NCI-H2107 treated with DMSO at 0.1 percent for 48 hours (cell line): Measurements from ENCODE around the gene ICE2.
A peak's percentile ranks its signal among the peaks of the same experiment; 100 is the strongest.

Source experiments
- DNase-seq: peaks from one replicate; lab custom pipeline; 2025; ENCODE audit not compliant: unreplicated experiment; lab: John Stamatoyannopoulos, UW

The ICE2 gene, protein sequence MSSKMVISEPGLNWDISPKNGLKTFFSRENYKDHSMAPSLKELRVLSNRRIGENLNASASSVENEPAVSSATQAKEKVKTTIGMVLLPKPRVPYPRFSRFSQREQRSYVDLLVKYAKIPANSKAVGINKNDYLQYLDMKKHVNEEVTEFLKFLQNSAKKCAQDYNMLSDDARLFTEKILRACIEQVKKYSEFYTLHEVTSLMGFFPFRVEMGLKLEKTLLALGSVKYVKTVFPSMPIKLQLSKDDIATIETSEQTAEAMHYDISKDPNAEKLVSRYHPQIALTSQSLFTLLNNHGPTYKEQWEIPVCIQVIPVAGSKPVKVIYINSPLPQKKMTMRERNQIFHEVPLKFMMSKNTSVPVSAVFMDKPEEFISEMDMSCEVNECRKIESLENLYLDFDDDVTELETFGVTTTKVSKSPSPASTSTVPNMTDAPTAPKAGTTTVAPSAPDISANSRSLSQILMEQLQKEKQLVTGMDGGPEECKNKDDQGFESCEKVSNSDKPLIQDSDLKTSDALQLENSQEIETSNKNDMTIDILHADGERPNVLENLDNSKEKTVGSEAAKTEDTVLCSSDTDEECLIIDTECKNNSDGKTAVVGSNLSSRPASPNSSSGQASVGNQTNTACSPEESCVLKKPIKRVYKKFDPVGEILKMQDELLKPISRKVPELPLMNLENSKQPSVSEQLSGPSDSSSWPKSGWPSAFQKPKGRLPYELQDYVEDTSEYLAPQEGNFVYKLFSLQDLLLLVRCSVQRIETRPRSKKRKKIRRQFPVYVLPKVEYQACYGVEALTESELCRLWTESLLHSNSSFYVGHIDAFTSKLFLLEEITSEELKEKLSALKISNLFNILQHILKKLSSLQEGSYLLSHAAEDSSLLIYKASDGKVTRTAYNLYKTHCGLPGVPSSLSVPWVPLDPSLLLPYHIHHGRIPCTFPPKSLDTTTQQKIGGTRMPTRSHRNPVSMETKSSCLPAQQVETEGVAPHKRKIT

GRCh38 chr15:60478566-60479360 is at the start of gene ICE2:
TSS of gene ICE2 (minus strand) at chr15:60479142. CDS start at chr15:60477977, 1,165 bp downstream.
- peak; percentile 85 for DNase-seq

GRCh38 chr15:60528530-60528929 is 49.6 kb upstream of the ICE2 start:
- no peak for DNase-seq

DNA sequence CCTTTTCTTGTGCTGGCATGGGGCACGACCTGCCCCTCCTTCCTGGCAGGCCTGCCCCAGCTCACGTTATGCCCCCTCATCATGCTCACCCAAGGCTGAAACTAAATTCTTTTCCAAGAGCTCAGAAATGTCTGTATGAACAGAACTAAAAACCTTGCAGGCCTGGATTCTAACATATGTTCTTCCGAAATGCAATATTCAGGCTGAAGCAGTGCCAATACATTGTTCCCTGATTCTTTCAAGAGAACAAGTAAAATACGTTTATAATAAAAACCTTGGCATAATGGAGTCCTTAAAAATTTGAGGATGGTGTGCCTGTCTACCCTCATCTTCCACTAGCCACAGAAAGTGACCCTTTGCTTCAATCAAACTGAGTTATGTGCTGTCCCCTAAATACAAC is 48.5 kb upstream of the ICE2 start:
- DNase-seq = no peak

DNA sequence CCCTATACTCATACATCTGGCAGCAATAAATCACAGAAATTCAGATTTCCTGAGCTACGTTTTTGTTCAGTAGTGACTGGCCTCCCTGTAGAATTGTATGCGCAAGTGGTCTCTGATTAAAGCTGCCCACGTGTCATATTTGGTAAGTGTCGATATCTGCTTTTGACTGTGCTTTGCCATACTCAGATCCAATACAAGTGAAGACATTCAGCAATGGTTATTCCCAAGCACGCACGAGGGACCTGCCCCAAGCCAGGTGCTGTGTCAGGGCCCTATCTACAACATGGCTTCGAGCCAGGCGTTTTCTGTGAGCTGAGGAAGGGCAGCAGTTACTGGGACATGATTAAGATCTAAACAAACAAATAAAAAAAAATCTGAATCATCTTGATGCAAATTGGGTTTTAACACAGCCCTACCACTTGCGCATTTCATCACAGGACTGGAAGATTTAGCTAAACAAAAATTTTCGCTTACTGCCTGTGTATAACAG is 47.2 kb upstream of the ICE2 start:
- peak; percentile 9 for DNase-seq

- DNase-seq = no peak
Measured at GRCh38 chr15:60525341-60526039, 46.5 kb upstream of the ICE2 start.

- DNase-seq = no peak
Measured at GRCh38 chr15:60523056-60523455, 44.1 kb upstream of the ICE2 start.

GRCh38 chr15:60520825-60521368 is 42.0 kb upstream of the ICE2 start:
- DNase-seq = peak; percentile 25

DNA sequence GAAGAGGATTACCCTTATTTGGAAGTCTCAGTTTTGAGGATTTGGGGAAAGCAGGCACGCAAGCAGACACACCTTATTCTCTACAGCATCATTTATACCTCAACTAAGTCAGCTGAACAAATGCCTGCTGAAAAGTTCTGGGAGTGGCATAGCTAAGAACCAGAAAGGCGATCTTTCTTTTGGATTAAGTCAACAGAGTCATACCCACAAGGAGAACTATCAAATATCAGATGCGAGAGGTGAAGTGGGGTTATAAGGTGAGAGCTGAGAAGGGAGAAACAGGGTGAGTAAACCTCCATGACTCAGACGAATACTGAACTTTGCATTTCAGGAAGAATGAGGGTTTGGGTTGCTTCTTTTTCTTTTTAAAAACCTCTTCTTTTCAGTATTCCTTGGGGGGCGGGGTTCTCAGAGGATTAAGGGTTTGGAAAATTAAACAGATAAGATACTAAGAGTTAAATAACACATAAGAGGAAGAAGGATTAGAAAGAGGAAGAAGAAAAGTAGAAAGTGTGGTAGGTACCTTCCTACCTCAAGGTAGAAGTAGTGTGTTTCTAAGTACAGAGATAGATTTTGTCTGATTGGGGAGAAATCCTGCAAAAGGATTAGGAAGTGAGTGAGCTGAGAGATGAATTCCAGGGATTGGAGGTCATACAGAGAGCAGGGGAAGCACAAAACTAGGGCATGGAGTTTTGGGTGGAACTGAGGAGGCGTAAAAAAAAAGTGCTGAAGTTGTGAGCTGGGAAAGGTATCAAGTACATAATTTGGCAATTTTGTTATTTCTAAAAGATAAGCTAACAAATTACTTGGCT is 41.3 kb upstream of the ICE2 start:
- DNase-seq = peak; percentile 58

GRCh38 chr15:60519218-60519617 is 40.3 kb upstream of the ICE2 start:
- DNase-seq = no peak

GRCh38 chr15:60518511-60518910 is 39.6 kb upstream of the ICE2 start:
- no peak for DNase-seq

DNA sequence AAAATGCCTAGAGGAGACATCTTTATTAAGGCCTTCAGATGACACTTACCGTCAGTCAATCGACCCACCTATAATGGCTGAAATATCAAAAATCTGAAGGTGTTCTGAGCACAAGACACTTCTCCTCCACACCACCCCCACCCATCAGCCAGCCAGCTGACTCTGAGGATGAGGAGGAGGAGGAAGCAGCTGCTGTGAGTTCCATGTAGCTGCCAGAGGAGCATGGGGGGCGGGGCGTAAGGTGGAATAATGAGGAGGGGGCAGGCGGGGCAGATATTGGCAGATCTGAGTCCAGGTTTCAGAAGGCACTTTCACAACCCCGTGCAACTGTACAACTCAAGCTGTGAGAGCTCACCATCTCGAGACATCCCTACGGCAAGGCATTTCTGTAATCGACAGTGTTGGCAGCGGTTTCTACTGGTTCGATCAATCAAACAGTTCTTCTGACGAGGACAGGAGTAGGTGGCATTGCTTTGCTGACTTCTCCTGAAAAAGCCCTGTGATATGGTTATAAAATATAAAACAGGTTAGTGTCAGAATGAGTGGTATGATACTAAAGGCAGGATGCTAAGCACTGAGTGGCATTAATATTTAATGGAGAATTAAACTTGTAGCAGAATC is 35.4 kb upstream of the ICE2 start:
- no peak for DNase-seq

DNA sequence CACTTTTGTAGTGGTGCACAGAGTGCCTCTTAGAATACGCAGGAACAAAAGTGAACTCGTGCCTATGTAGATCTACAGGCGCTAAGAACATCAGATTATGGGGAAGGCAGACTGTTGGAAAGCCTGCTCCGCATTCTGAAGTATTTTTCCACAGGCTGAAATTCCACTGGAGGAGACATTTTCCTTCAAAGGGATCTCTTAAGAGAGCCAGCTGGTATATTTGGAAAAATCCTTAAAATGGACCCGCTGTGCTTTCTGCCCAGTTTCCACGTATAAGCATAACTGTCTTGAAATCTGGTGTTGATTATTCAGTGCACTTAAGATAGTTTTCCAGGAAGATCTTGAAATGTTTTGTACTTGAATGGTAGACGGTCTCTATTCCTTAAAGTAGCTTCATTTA is 34.7 kb upstream of the ICE2 start:
- DNase-seq = no peak

DNA sequence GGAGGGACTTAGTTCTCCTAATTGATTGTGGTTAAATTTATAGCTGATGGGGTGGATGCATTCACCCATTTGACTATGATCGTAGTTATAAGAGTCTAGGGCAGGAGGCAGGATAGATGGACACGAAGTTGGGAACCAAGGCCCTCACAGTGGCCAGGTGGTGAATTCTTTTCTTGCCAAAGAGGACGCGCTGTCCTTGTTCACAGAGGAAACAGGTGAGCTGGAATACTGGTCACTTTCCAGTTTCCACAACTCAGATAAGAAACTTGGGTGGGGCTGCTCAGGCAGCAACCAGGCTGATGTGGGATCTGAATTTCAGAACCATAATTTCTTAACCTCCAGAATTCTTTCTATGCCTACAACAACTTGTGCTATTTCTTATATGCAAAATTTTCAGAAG is 34.0 kb upstream of the ICE2 start:
- no peak for DNase-seq

DNA sequence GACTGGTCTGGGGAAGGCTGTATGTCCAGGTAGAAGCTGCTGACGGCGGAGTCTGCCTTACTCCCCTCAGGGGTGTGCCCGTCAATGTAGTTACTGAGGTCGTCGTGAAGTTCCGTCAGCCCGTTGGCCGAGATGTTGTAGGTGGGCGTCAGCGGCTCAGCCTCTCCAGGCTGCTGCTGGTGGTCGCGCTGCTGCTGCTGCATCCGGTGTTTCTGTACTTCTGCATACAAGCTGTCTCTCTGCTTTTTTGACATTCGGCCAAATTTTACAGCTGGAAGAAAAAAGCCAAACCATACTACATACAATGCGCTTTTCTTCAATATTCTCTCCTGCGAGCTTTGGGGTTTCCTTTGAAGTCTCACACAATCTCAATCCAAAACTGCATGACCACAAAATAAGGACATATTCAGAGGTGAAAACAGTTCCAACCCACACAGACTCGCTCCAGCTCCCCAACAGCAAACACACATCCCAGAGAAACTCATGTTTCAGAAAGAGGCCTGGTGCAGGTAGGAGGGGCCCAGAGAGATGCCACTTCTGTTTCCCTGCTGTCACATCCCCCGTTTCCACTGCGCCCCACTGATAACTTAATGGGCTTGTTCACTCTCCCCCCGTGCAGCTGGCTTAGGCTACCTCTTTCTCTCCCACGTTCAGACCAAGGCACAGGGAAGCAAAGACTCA is 32.5 kb upstream of the ICE2 start:
- DNase-seq = no peak

GRCh38 chr15:60510006-60510405 is 31.1 kb upstream of the ICE2 start:
- DNase-seq = no peak

DNA sequence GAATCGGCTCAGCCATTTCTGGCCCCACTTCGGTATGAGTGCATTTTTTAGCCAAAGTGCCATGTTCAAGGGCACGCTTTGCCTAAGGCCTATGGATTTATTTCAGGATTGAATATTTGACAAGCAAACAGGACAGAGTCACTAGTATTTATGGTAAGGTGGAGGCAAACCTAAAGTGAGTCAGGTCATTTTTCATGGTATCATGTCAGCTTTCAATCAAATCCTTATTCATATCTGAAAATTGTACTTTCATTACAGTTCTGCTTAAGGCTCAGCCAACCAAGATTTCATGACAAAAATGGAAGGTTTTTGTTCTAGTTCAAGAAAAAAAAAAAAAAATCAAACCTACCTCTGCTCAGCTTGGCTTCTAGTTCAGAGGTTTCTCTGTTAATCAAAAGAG is 30.5 kb upstream of the ICE2 start:
- DNase-seq = no peak

GRCh38 chr15:60508442-60508841 is 29.5 kb upstream of the ICE2 start:
- no peak for DNase-seq
